HG02588 (cell line): ENCODE results near the gene PILRB.
"Not testable (repeated sequence)": the region's sequence is repeated elsewhere in the genome, so short reads cannot be mapped to it uniquely, and the experiment has no call there.

Experiments used
- ATAC-seq: cut with Tn5 transposase; IDR thresholded peaks from one replicate; pipeline ENCODE4 v1.9.1; 2021; ENCODE audit warnings: mild to moderate bottlenecking, moderate library complexity; ENCODE audit not compliant: unreplicated experiment

Gene PILRB

GRCh38 chr7:100373870-100374598, 16.1 kb downstream of the PILRB start:
- ATAC-seq, result not testable (repeated sequence)

GRCh38 chr7:100374601-100375000, 16.7 kb downstream of the PILRB start:
- no peak for ATAC-seq

- no peak for ATAC-seq
Observed at GRCh38 chr7:100376066-100376465, 18.1 kb downstream of the PILRB start.

GRCh38 chr7:100378114-100378755, 20.3 kb downstream of the PILRB start:
- no peak for ATAC-seq

GRCh38 chr7:100380196-100380595, 22.3 kb downstream of the PILRB start:
- no peak for ATAC-seq

GRCh38 chr7:100381531-100382233, 23.8 kb downstream of the PILRB start:
- not testable (repeated sequence) for ATAC-seq

- not testable (repeated sequence) for ATAC-seq
Observed at GRCh38 chr7:100382234-100382853, 24.4 kb downstream of the PILRB start.

- no peak for ATAC-seq
Observed at GRCh38 chr7:100384628-100385294, 26.8 kb downstream of the PILRB start.

- no peak for ATAC-seq
Observed at GRCh38 chr7:100386940-100387339, 29.0 kb downstream of the PILRB start.

- ATAC-seq, result no peak
Observed at GRCh38 chr7:100387695-100388094, 29.8 kb downstream of the PILRB start.

- ATAC-seq, result no peak
Observed at GRCh38 chr7:100389437-100390088, 31.6 kb downstream of the PILRB start.

- no peak for ATAC-seq
Observed at GRCh38 chr7:100390286-100391009, 32.5 kb downstream of the PILRB start.

GRCh38 chr7:100393233-100393905, 35.5 kb downstream of the PILRB start:
- ATAC-seq, result no peak

- no peak for ATAC-seq
Observed at GRCh38 chr7:100394077-100394476, 36.2 kb downstream of the PILRB start.

GRCh38 chr7:100396421-100396982, 38.6 kb downstream of the PILRB start:
- ATAC-seq, result peak; percentile 84

GRCh38 chr7:100397315-100398081, 39.6 kb downstream of the PILRB start:
- ATAC-seq, result no peak

- ATAC-seq, result no peak
Observed at GRCh38 chr7:100398239-100398638, 40.3 kb downstream of the PILRB start.

- no peak for ATAC-seq
Observed at GRCh38 chr7:100400041-100400440, 42.1 kb downstream of the PILRB start.
